ENCODE data around the gene TK2.

DNA sequence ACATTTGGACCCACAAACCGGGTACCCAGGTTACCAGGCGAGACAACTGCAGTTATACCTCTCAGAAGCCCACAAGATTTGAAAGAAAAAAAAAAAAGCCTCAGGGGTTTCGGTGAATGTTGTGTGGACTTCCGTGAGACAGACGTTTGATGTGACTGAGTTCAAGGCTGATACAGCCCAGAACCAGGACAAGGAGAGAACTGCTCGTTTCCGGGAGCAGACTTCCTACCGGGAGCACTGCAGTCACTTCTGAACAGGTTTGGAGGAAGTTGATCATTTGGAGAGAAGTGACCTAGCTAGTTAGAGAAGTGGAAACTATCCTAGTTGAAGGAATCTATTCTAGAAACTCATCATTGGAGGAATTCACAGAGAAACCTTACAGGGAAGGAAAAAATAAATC, 3.3 kb upstream of the TK2 start:
- TF ChIP-seq, protein P1, sequence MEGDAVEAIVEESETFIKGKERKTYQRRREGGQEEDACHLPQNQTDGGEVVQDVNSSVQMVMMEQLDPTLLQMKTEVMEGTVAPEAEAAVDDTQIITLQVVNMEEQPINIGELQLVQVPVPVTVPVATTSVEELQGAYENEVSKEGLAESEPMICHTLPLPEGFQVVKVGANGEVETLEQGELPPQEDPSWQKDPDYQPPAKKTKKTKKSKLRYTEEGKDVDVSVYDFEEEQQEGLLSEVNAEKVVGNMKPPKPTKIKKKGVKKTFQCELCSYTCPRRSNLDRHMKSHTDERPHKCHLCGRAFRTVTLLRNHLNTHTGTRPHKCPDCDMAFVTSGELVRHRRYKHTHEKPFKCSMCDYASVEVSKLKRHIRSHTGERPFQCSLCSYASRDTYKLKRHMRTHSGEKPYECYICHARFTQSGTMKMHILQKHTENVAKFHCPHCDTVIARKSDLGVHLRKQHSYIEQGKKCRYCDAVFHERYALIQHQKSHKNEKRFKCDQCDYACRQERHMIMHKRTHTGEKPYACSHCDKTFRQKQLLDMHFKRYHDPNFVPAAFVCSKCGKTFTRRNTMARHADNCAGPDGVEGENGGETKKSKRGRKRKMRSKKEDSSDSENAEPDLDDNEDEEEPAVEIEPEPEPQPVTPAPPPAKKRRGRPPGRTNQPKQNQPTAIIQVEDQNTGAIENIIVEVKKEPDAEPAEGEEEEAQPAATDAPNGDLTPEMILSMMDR (IDR thresholded peaks at IDR 0.05; ENCODE audit: low read depth, low read length), result no peak
- TF ChIP-seq MYC (IDR thresholded peaks at IDR 0.05; ENCODE audit: low read depth, low read length) (no peak), POLR2A (IDR thresholded peaks at IDR 0.05; ENCODE audit: extremely low read depth, insufficient read length) (no peak)
- TF ChIP-seq, protein P2, sequence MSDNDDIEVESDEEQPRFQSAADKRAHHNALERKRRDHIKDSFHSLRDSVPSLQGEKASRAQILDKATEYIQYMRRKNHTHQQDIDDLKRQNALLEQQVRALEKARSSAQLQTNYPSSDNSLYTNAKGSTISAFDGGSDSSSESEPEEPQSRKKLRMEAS (IDR thresholded peaks at IDR 0.05; ENCODE audit: low read depth, low read length), result no peak

Measured in NB4 (cell line).